ENCODE results near the gene CBLN3.
"Not testable (repeated sequence)": the region's sequence is repeated elsewhere in the genome, so short reads cannot be mapped to it uniquely, and the experiment has no call there.

CBLN3 gene

GRCh38 chr14:24398293-24398652 lies 31.2 kb downstream of the CBLN3 start:
- no peaks in the 10 kb centered on the region for H3K9me3 ChIP-seq (ENCODE audit: insufficient read depth, low read depth, low read length)
- 18% methylated on average over 3 of the region's 7 CpGs for WGBS
- no peaks in the 10 kb centered on the region for H3K36me3 ChIP-seq (ENCODE audit: insufficient read depth, low read length)
- peaks cover 7% of the 10 kb centered on the region; the same call in 1 of the 2 replicates for H3K27me3 ChIP-seq (ENCODE audit: insufficient read depth, low read length)
- peak overlapping the region; percentile 41 for H3K4me3 ChIP-seq (ENCODE audit: low read length)
- H3K4me1 ChIP-seq (ENCODE audit: insufficient read depth, low read length): peaks cover 16% of the 10 kb centered on the region
- no peak overlapping the region for H3K9ac ChIP-seq (ENCODE audit: low read depth, low read length)
- no peak overlapping the region; the same call in 1 of the 2 replicates for H3K27ac ChIP-seq (ENCODE audit: low read depth, low read length)

- peak overlapping the region; percentile 41 for H3K4me3 ChIP-seq (ENCODE audit: low read length)
- peaks cover 7% of the 10 kb centered on the region; the same call in 1 of the 2 replicates for H3K27me3 ChIP-seq (ENCODE audit: insufficient read depth, low read length)
- no peak overlapping the region for H3K9ac ChIP-seq (ENCODE audit: low read depth, low read length)
- H3K9me3 ChIP-seq (ENCODE audit: insufficient read depth, low read depth, low read length): no peaks in the 10 kb centered on the region
- H3K27ac ChIP-seq (ENCODE audit: low read depth, low read length): no peak overlapping the region
- 74% methylated on average over 6 of the region's 6 CpGs for WGBS
- H3K36me3 ChIP-seq (ENCODE audit: insufficient read depth, low read length): no peaks in the 10 kb centered on the region
- peaks cover 13% of the 10 kb centered on the region for H3K4me1 ChIP-seq (ENCODE audit: insufficient read depth, low read length)
Measured at GRCh38 chr14:24397639-24398292, 31.7 kb downstream of the CBLN3 start.

GRCh38 chr14:24395609-24396582 lies 33.6 kb downstream of the CBLN3 start:
- Histone ChIP-seq H3K27ac (ENCODE audit: low read depth, low read length) (no peak overlapping the region), H3K4me3 (ENCODE audit: low read length) (no peak overlapping the region), H3K36me3 (ENCODE audit: insufficient read depth, low read length) (no peaks in the 10 kb centered on the region), H3K27me3 (ENCODE audit: insufficient read depth, low read length) (peaks cover 7% of the 10 kb centered on the region; the same call in 1 of the 2 replicates), H3K9me3 (ENCODE audit: insufficient read depth, low read depth, low read length) (no peaks in the 10 kb centered on the region), H3K9ac (ENCODE audit: low read depth, low read length) (no peak overlapping the region), H3K4me1 (ENCODE audit: insufficient read depth, low read length) (peaks cover 21% of the 10 kb centered on the region)
- WGBS: 76% methylated on average over 7 of the region's 8 CpGs

- no peaks in the 10 kb centered on the region for H3K27me3 ChIP-seq (ENCODE audit: insufficient read depth, low read length)
- no peaks in the 10 kb centered on the region for H3K36me3 ChIP-seq (ENCODE audit: insufficient read depth, low read length)
- H3K4me1 ChIP-seq (ENCODE audit: insufficient read depth, low read length): peaks cover 14% of the 10 kb centered on the region
- H3K9me3 ChIP-seq (ENCODE audit: insufficient read depth, low read depth, low read length): no peaks in the 10 kb centered on the region
- 48% methylated on average over 2 of the region's 3 CpGs for WGBS
- H3K27ac ChIP-seq (ENCODE audit: low read depth, low read length): no peak overlapping the region
- H3K9ac ChIP-seq (ENCODE audit: low read depth, low read length): no peak overlapping the region
- H3K4me3 ChIP-seq (ENCODE audit: low read length): no peak overlapping the region
Measured at GRCh38 chr14:24394275-24394674, 35.2 kb downstream of the CBLN3 start.

GRCh38 chr14:24392325-24393091 lies 37.0 kb downstream of the CBLN3 start:
- no peak overlapping the region for H3K4me3 ChIP-seq (ENCODE audit: low read length)
- H3K9me3 ChIP-seq (ENCODE audit: insufficient read depth, low read depth, low read length): no peaks in the 10 kb centered on the region
- 85% methylated on average over 8 of the region's 8 CpGs for WGBS
- H3K36me3 ChIP-seq (ENCODE audit: insufficient read depth, low read length): no peaks in the 10 kb centered on the region
- H3K27ac ChIP-seq (ENCODE audit: low read depth, low read length): no peak overlapping the region
- H3K9ac ChIP-seq (ENCODE audit: low read depth, low read length): no peak overlapping the region
- no peaks in the 10 kb centered on the region for H3K27me3 ChIP-seq (ENCODE audit: insufficient read depth, low read length)
- peaks cover 8% of the 10 kb centered on the region for H3K4me1 ChIP-seq (ENCODE audit: insufficient read depth, low read length)

GRCh38 chr14:24390701-24391468 lies 38.6 kb downstream of the CBLN3 start:
- 91% methylated on average over 6 of the region's 6 CpGs for WGBS
- no peaks in the 10 kb centered on the region for H3K9me3 ChIP-seq (ENCODE audit: insufficient read depth, low read depth, low read length)
- no peak overlapping the region for H3K4me3 ChIP-seq (ENCODE audit: low read length)
- no peaks in the 10 kb centered on the region for H3K27me3 ChIP-seq (ENCODE audit: insufficient read depth, low read length)
- H3K27ac ChIP-seq (ENCODE audit: low read depth, low read length): no peak overlapping the region
- no peak overlapping the region for H3K9ac ChIP-seq (ENCODE audit: low read depth, low read length)
- peaks cover 8% of the 10 kb centered on the region for H3K4me1 ChIP-seq (ENCODE audit: insufficient read depth, low read length)
- H3K36me3 ChIP-seq (ENCODE audit: insufficient read depth, low read length): no peaks in the 10 kb centered on the region

- H3K4me3 ChIP-seq (ENCODE audit: low read length): no peak overlapping the region
- peaks cover 8% of the 10 kb centered on the region for H3K4me1 ChIP-seq (ENCODE audit: insufficient read depth, low read length)
- H3K9ac ChIP-seq (ENCODE audit: low read depth, low read length): no peak overlapping the region
- H3K36me3 ChIP-seq (ENCODE audit: insufficient read depth, low read length): no peaks in the 10 kb centered on the region
- H3K27me3 ChIP-seq (ENCODE audit: insufficient read depth, low read length): no peaks in the 10 kb centered on the region
- no peaks in the 10 kb centered on the region for H3K9me3 ChIP-seq (ENCODE audit: insufficient read depth, low read depth, low read length)
- no peak overlapping the region for H3K27ac ChIP-seq (ENCODE audit: low read depth, low read length)
- WGBS: 78% methylated on average over 11 of the region's 11 CpGs
Measured at GRCh38 chr14:24389226-24389848, 40.1 kb downstream of the CBLN3 start.

- H3K4me1 ChIP-seq (ENCODE audit: insufficient read depth, low read length): peaks cover 8% of the 10 kb centered on the region
- no peak overlapping the region for H3K9ac ChIP-seq (ENCODE audit: low read depth, low read length)
- no peaks in the 10 kb centered on the region for H3K27me3 ChIP-seq (ENCODE audit: insufficient read depth, low read length)
- no peaks in the 10 kb centered on the region for H3K9me3 ChIP-seq (ENCODE audit: insufficient read depth, low read depth, low read length)
- no peak overlapping the region for H3K27ac ChIP-seq (ENCODE audit: low read depth, low read length)
- H3K4me3 ChIP-seq (ENCODE audit: low read length): no peak overlapping the region
- 93% methylated on average over 2 of the region's 2 CpGs for WGBS
- no peaks in the 10 kb centered on the region for H3K36me3 ChIP-seq (ENCODE audit: insufficient read depth, low read length)
Measured at GRCh38 chr14:24388474-24389179, 40.8 kb downstream of the CBLN3 start.

GRCh38 chr14:24387579-24387978 lies 41.9 kb downstream of the CBLN3 start:
- not testable (repeated sequence) for H3K27ac ChIP-seq (ENCODE audit: low read depth, low read length); H3K4me1 ChIP-seq (ENCODE audit: insufficient read depth, low read length); H3K4me3 ChIP-seq (ENCODE audit: low read length); H3K9me3 ChIP-seq (ENCODE audit: insufficient read depth, low read depth, low read length); H3K36me3 ChIP-seq (ENCODE audit: insufficient read depth, low read length); H3K27me3 ChIP-seq (ENCODE audit: insufficient read depth, low read length); H3K9ac ChIP-seq (ENCODE audit: low read depth, low read length)
- 93% methylated on average over 5 of the region's 5 CpGs for WGBS

GRCh38 chr14:24387009-24387345 lies 42.5 kb downstream of the CBLN3 start:
- no peaks in the 10 kb centered on the region for H3K9me3 ChIP-seq (ENCODE audit: insufficient read depth, low read depth, low read length)
- WGBS: 100% methylated on average over 1 of the region's 2 CpGs
- no peaks in the 10 kb centered on the region for H3K36me3 ChIP-seq (ENCODE audit: insufficient read depth, low read length)

More at GRCh38 chr14:24387009-24387345, 42.5 kb downstream of the CBLN3 start:
- peaks cover under 1% of the 10 kb centered on the region; the same call in 1 of the 2 replicates for H3K4me1 ChIP-seq (ENCODE audit: insufficient read depth, low read length)
- no peaks in the 10 kb centered on the region for H3K27me3 ChIP-seq (ENCODE audit: insufficient read depth, low read length)
- no peak overlapping the region for H3K9ac ChIP-seq (ENCODE audit: low read depth, low read length)
- no peak overlapping the region for H3K27ac ChIP-seq (ENCODE audit: low read depth, low read length)
- no peak overlapping the region for H3K4me3 ChIP-seq (ENCODE audit: low read length)

Measured in HUES64 (cell line).